IMR-90 (cell line): Measurements from ENCODE around the gene SLC35B2. TPM values are rescaled to one million over a fixed set of nuclear protein-coding genes. Genes with fewer than 3 reads are reported as not detected.

ENCODE experiments used
- ATAC-seq: fragments of 200-7000 bp; cut with Tn5 transposase; 2 replicates; pipeline ENCODE4 v1.9.1; 2020; ENCODE audit warnings: low read depth, mild to moderate bottlenecking, moderate library complexity
- BruUV-seq: library from RNA; stranded (reverse); fragments of 400-500 nt; replicated peaks from 2 replicates; lab custom pipeline; 2021; lab: Mats Ljungman, UMichigan
- CTCF ChIA-PET: fragments of 300-600 bp; formaldehyde crosslinking; extraction: SDS; loops from one replicate; lab custom pipeline; 2021; ENCODE audit warnings: antibody characterized with exemption; lab: Yijun Ruan, JAX
- POLR2A ChIA-PET: fragments of 300-600 bp; sonication (Branson Sonifier 250); formaldehyde crosslinking; loops from one replicate; lab custom pipeline; 2022; ENCODE audit warnings: antibody characterized with exemption; ENCODE audit not compliant: unreplicated experiment; lab: Charles Lee
- DNase-seq: peaks from one replicate; pipeline ENCODE4 v3.0.0; 2013
- H2AFZ ChIP-seq: replicated peaks from 2 replicates; pipeline ENCODE3; 2013; ENCODE audit warnings: low read length, mild to moderate bottlenecking; ENCODE audit not compliant: poor library complexity
- H2AK5ac ChIP-seq: 2 replicates; pipeline ENCODE4 v1.6.1; 2013; ENCODE audit warnings: low read depth, low read length, inconsistent platforms
- H2AK9ac ChIP-seq: replicated peaks from 2 replicates; pipeline ENCODE3; 2013; ENCODE audit warnings: mild to moderate bottlenecking, low read depth, low read length, moderate library complexity; ENCODE audit not compliant: poor library complexity
- H2BK120ac ChIP-seq: 2 replicates; pipeline ENCODE4 v1.6.1; 2013; ENCODE audit warnings: low read depth, low read length, inconsistent platforms
- H2BK15ac ChIP-seq: 3 replicates; pipeline ENCODE4 v1.6.1; 2013; ENCODE audit warnings: low read depth, low read length, inconsistent platforms
- H2BK20ac ChIP-seq: 2 replicates; pipeline ENCODE4 v1.6.1; 2013; ENCODE audit warnings: low read depth, mild to moderate bottlenecking, inconsistent platforms, low read length, moderate library complexity
- H2BK5ac ChIP-seq: 2 replicates; pipeline ENCODE4 v1.6.1; 2013; ENCODE audit warnings: mild to moderate bottlenecking, low read depth, low read length, inconsistent platforms; ENCODE audit not compliant: poor library complexity, severe bottlenecking
- H3K14ac ChIP-seq: replicated peaks from 2 replicates; pipeline ENCODE4 v1.6.1; 2013; ENCODE audit warnings: low read depth, low read length, inconsistent platforms
- H3K18ac ChIP-seq: 2 replicates; pipeline ENCODE4 v1.6.1; 2013; ENCODE audit warnings: low read depth, low read length, control low read depth
- H3K23ac ChIP-seq: 2 replicates; pipeline ENCODE4 v1.6.1; 2013; ENCODE audit warnings: low read depth, low read length, inconsistent platforms
- H3K27ac ChIP-seq: 2 replicates; pipeline ENCODE4 v1.5.1; 2013; ENCODE audit warnings: mild to moderate bottlenecking, control low read depth, low read length; ENCODE audit not compliant: insufficient read depth
- H3K27me3 ChIP-seq: 2 replicates; pipeline ENCODE4 v1.6.1; 2013; ENCODE audit warnings: low read length; ENCODE audit not compliant: control insufficient read depth, insufficient read depth
- H3K36me3 ChIP-seq: 2 replicates; pipeline ENCODE4 v1.6.1; 2013; ENCODE audit warnings: low read length, mixed read lengths; ENCODE audit not compliant: control insufficient read depth, insufficient read depth
- H3K4ac ChIP-seq: 2 replicates; pipeline ENCODE4 v1.6.1; 2013; ENCODE audit warnings: low read depth, low read length, inconsistent platforms
- H3K4me1 ChIP-seq: 2 replicates; pipeline ENCODE4 v1.6.1; 2013; ENCODE audit warnings: low read length, mixed read lengths; ENCODE audit not compliant: control insufficient read depth, insufficient read depth
- H3K4me2 ChIP-seq: 2 replicates; pipeline ENCODE4 v1.6.1; 2013; ENCODE audit warnings: low read depth, mild to moderate bottlenecking, control low read depth, low read length, moderate library complexity
- H3K4me3 ChIP-seq: 2 replicates; pipeline ENCODE4 v1.5.1; 2013; ENCODE audit warnings: low read depth, mild to moderate bottlenecking, control low read depth, low read length, moderate library complexity; ENCODE audit not compliant: insufficient read depth
- H3K56ac ChIP-seq: 2 replicates; pipeline ENCODE4 v1.6.1; 2013; ENCODE audit warnings: low read length, inconsistent platforms; ENCODE audit not compliant: insufficient read depth; ENCODE audit errors: extremely low read depth
- H3K79me1 ChIP-seq, 2 experiments: 2 replicates each; pipeline ENCODE4 v1.6.1; 2013; ENCODE audit warnings: low read length in 2 of 2, inconsistent platforms in 1 of 2, low read depth in 1 of 2
- H3K9ac ChIP-seq: 2 replicates; pipeline ENCODE4 v1.6.1; 2013; ENCODE audit warnings: low read depth, low read length, control low read depth
- H3K9me1 ChIP-seq: 2 replicates; pipeline ENCODE4 v1.6.1; 2013; ENCODE audit warnings: low read length, inconsistent platforms; ENCODE audit not compliant: insufficient read depth
- H3K9me3 ChIP-seq: 2 replicates; pipeline ENCODE4 v1.6.1; 2013; ENCODE audit warnings: low read length; ENCODE audit not compliant: control insufficient read depth, insufficient read depth
- H4K20me1 ChIP-seq: 2 replicates; pipeline ENCODE4 v1.6.1; 2013; ENCODE audit warnings: low read length, inconsistent platforms; ENCODE audit not compliant: insufficient read depth
- H4K5ac ChIP-seq: 2 replicates; pipeline ENCODE4 v1.6.1; 2013; ENCODE audit warnings: mild to moderate bottlenecking, low read depth, low read length, control low read depth
- H4K8ac ChIP-seq, 2 experiments: 2 replicates each; pipeline ENCODE4 v1.6.1; 2013; ENCODE audit warnings: low read depth in 2 of 2, low read length in 2 of 2, control low read depth in 1 of 2, inconsistent platforms in 1 of 2
- H4K91ac ChIP-seq: 2 replicates; pipeline ENCODE4 v1.6.1; 2013; ENCODE audit warnings: low read depth, low read length, inconsistent platforms; ENCODE audit not compliant: insufficient read depth
- CEBPB ChIP-seq: IDR thresholded peaks from 2 replicates; pipeline ENCODE4 v1.6.1; 2012; ENCODE audit warnings: low read depth, low read length, improper control_type of control experiment
- CHD1 ChIP-seq: IDR thresholded peaks from 2 replicates; pipeline ENCODE4 v1.6.1; 2012; ENCODE audit warnings: low read depth, low read length, improper control_type of control experiment
- ELK1 ChIP-seq: fragments of 150-350 bp; IDR thresholded peaks from 2 replicates; pipeline ENCODE4 v1.6.1; 2016; ENCODE audit warnings: low read depth, mild to moderate bottlenecking, low read length, moderate library complexity, borderline replicate concordance
- FOS ChIP-seq: fragments of 150-350 bp; IDR thresholded peaks from 2 replicates; pipeline ENCODE4 v1.6.1; 2016; ENCODE audit warnings: low read depth, low read length
- MAFK ChIP-seq: IDR thresholded peaks from 2 replicates; pipeline ENCODE4 v1.6.1; 2012; ENCODE audit warnings: low read depth, low read length, improper control_type of control experiment
- MAZ ChIP-seq: IDR thresholded peaks from 2 replicates; pipeline ENCODE4 v1.6.1; 2012; ENCODE audit warnings: low read depth, mild to moderate bottlenecking, low read length, improper control_type of control experiment, moderate library complexity, borderline replicate concordance
- MXI1 ChIP-seq: IDR thresholded peaks from 2 replicates; pipeline ENCODE4 v1.6.1; 2012; ENCODE audit warnings: low read depth, mild to moderate bottlenecking, low read length, moderate library complexity, borderline replicate concordance
- POLR2A ChIP-seq: IDR thresholded peaks from 2 replicates; pipeline ENCODE4 v1.6.1; 2012; ENCODE audit warnings: mild to moderate bottlenecking, low read depth, low read length
- RAD21 ChIP-seq: IDR thresholded peaks from 2 replicates; pipeline ENCODE4 v1.6.1; 2012; ENCODE audit warnings: low read length, improper control_type of control experiment
- RFX5 ChIP-seq: IDR thresholded peaks from 2 replicates; pipeline ENCODE4 v1.8.0; 2012; ENCODE audit warnings: low read depth, mild to moderate bottlenecking, low read length, moderate library complexity
- SMC3 ChIP-seq: fragments of 150-350 bp; IDR thresholded peaks from 2 replicates; pipeline ENCODE4 v1.6.1; 2016; ENCODE audit warnings: low read depth, mild to moderate bottlenecking, antibody characterized with exemption, low read length, moderate library complexity
- USF2 ChIP-seq: fragments of 150-350 bp; IDR thresholded peaks from 2 replicates; pipeline ENCODE4 v1.6.1; 2017; ENCODE audit warnings: mild to moderate bottlenecking, antibody characterized with exemption, low read length, low read depth
- WGBS, 2 experiments: methylation state at CpG; one replicate each; pipeline versions ENCODE4 v1.1.5 to v1.1.7; 2013; ENCODE audit warnings: missing lambda C conversion rate in 2 of 2; ENCODE audit not compliant: insufficient read length in 1 of 2; ENCODE audit errors: extremely low coverage in 2 of 2; 5-methylcytosine and 5-hydroxymethylcytosine counted together
- dilution Hi-C: fragments of 300-500 bp; cut with HindIII; formaldehyde crosslinking; loops from one replicate; pipeline ENCODE4 v1.14.3; 2018; ENCODE audit warnings: low sequenced_read_pairs; ENCODE audit not compliant: unreplicated experiment
- in situ Hi-C: fragments of 300-500 bp; cut with MboI; formaldehyde crosslinking; loops from 3 replicates; pipeline ENCODE4 v1.14.3; 2019; ENCODE audit warnings: low sequenced_read_pairs, inconsistent platforms, mixed read lengths
- intact Hi-C: fragments of 100-400 bp; cut with micrococcal nuclease; formaldehyde crosslinking; loops from 2 replicates; pipeline ENCODE4 v1.10.0; 2022
- polyA plus RNA-seq, 3 experiments: library from polyadenylated mRNA; depleted of rRNA; stranded (reverse); fragments of >200 nt; gene quantifications; 2 replicates each; pipeline ENCODE4 v1.2.3, GENCODE V29; 2012; ENCODE audit warnings: low replicate concordance in 1 of 3
- total RNA-seq: library from RNA; depleted of rRNA; stranded (reverse); fragments of >200 nt; gene quantifications from 2 replicates; pipeline ENCODE4 v1.2.3, GENCODE V29; 2012

Gene SLC35B2
- total and polyA plus RNA-seq, 2 of the 4 experiments (the other 2 are of a cell fraction) = 51.4 to 89.9 TPM

DNA sequence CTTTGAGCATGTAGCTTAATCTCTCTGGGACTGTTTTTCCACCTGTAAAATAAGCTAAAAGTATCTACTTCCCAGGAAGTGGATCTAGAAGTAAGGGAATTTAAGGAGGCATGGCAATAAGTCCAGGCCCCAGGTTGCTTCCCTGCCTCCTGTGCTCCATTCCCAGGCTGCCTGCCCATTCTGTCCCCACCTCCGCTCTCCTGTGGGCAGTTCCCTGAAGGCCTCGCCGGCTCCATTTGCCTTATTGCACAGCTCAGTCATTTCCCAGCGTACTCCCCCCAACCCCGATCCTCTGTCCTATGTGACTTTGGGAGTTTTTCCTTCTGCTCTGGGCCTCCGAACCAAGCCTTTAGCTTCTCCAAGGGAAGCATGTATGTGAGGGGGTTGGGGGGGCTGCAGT is 29.3 kb downstream of the SLC35B2 start:
- no peak overlapping the region for H2BK15ac ChIP-seq
- in situ Hi-C loops = no loop called here
- H3K56ac ChIP-seq = no peak overlapping the region
- H3K9me3 ChIP-seq = no peaks in the 10 kb centered on the region
- no peak overlapping the region for H3K23ac ChIP-seq
- no peak overlapping the region for H3K18ac ChIP-seq
- no peaks in the 10 kb centered on the region for H4K20me1 ChIP-seq
- no peak overlapping the region for H3K4ac ChIP-seq
- dilution Hi-C loops = no loop called here
- peaks cover 6% of the 10 kb centered on the region for H3K4me1 ChIP-seq
- BruUV-seq = no TSS peak
- H3K4me3 ChIP-seq = no peak overlapping the region
- POLR2A ChIA-PET = no interaction called here
- no peaks in the 10 kb centered on the region for H3K9me1 ChIP-seq
- no peak overlapping the region for H4K5ac ChIP-seq
- ATAC-seq (no peak), DNase-seq (no peak)
- H2BK20ac ChIP-seq = no peak overlapping the region
- H4K8ac ChIP-seq = no peak overlapping the region
- no peak overlapping the region for H3K4me2 ChIP-seq
- H3K14ac ChIP-seq = no peak overlapping the region
- 100% methylated on average over 1 of the region's 6 CpGs; no CpG with 5 or more reads in 1 of the 2 experiments for WGBS, 2 experiments
- intact Hi-C loops = no loop called here
- H3K27me3 ChIP-seq = no peaks in the 10 kb centered on the region
- peaks cover 0 to 8% of the 10 kb centered on the region in 2 experiments; a peak in 1 of 4 replicates for H3K79me1 ChIP-seq
- H2AK9ac ChIP-seq = no peak overlapping the region
- H3K27ac ChIP-seq = no peak overlapping the region
- H2BK120ac ChIP-seq = no peak overlapping the region
- peaks cover 2% of the 10 kb centered on the region; the same call in 1 of the 2 replicates for H3K36me3 ChIP-seq
- H3K9ac ChIP-seq = no peak overlapping the region
- H2AK5ac ChIP-seq = no peak overlapping the region
- TF ChIP-seq CEBPB (no peak), MXI1 (no peak), ELK1 (no peak), FOS (no peak), CHD1 (no peak), USF2 (no peak), SMC3 (no peak), RAD21 (no peak), POLR2A (no peak), RFX5 (no peak), MAZ (no peak), MAFK (no peak)
- no peak overlapping the region for H2AFZ ChIP-seq
- CTCF ChIA-PET = no interaction called here
- no peak overlapping the region for H4K91ac ChIP-seq
- no peak overlapping the region for H2BK5ac ChIP-seq
